B cell (primary cell): ENCODE measurements around the gene COX10. TPM values are rescaled to one million over a fixed set of nuclear protein-coding genes. Genes with fewer than 3 reads are reported as not detected.

Source experiments
- ATAC-seq: fragments of 200-7000 bp; cut with Tn5 transposase; one replicate; pipeline ENCODE4 v1.10.0; 2021; ENCODE audit warnings: low read depth, mild to moderate bottlenecking, moderate number of reproducible peaks, moderate library complexity
- CTCF ChIA-PET: fragments of 350-600 bp; sonication (Branson Sonifier 250); formaldehyde crosslinking; loops from one replicate; lab custom pipeline; 2021; ENCODE audit warnings: antibody characterized with exemption, inconsistent platforms; lab: Charles Lee
- POLR2A ChIA-PET: fragments of 350-600 bp; sonication (Branson Sonifier 250); formaldehyde crosslinking; loops from one replicate; lab custom pipeline; 2021; ENCODE audit warnings: antibody characterized with exemption; lab: Charles Lee
- DNase-seq: peaks from one replicate; pipeline ENCODE4 v3.0.0; 2013
- H2AFZ ChIP-seq: 2 replicates; pipeline ENCODE4 v1.6.1; 2012; ENCODE audit warnings: mild to moderate bottlenecking, low read depth, low read length; ENCODE audit not compliant: insufficient read depth, poor library complexity, severe bottlenecking
- H3K27ac ChIP-seq, 2 donors: 1 replicate in 1 of 2; 2 replicates in 1 of 2; pipeline ENCODE4 v1.5.1; 2012 to 2013; ENCODE audit warnings: low read length in 2 of 2, mild to moderate bottlenecking in 2 of 2, moderate library complexity in 1 of 2
- H3K27me3 ChIP-seq, 4 experiments: fragments of 200-600 bp in 1 of 4; sonication (generic) in 1 of 4; replicated peaks in 1 of 4; 1 replicate in 2 of 4; 2 replicates in 2 of 4; pipeline versions ENCODE4 v1.6.1 to v1.7.0; 2013 to 2016; ENCODE audit warnings: low read length in 3 of 4, mild to moderate bottlenecking in 2 of 4, mixed read lengths in 1 of 4, moderate library complexity in 1 of 4; ENCODE audit not compliant: insufficient read depth in 4 of 4, control insufficient read depth in 3 of 4; ENCODE audit errors: control extremely low read depth in 1 of 4
- H3K36me3 ChIP-seq, 2 experiments: replicated peaks in 1 of 2; 1 replicate in 1 of 2; 2 replicates in 1 of 2; pipeline versions ENCODE4 v1.6.1 to v1.7.1; 2013; ENCODE audit warnings: low read length in 1 of 2; ENCODE audit not compliant: insufficient read depth in 2 of 2, control insufficient read depth in 1 of 2; ENCODE audit errors: control extremely low read depth in 1 of 2, extremely low read depth in 1 of 2
- H3K4me1 ChIP-seq, 2 donors: fragments of 200-600 bp in 1 of 2; sonication (generic) in 1 of 2; 1 replicate in 1 of 2; 2 replicates in 1 of 2; pipeline versions ENCODE4 v1.5.1 to v1.6.1; 2013 to 2017; ENCODE audit warnings: low read length in 2 of 2; ENCODE audit not compliant: control insufficient read depth in 2 of 2, insufficient read depth in 2 of 2
- H3K4me2 ChIP-seq: replicated peaks from 2 replicates; pipeline ENCODE3; 2012; ENCODE audit warnings: mild to moderate bottlenecking, low read depth, low read length; ENCODE audit not compliant: poor library complexity, severe bottlenecking
- H3K4me3 ChIP-seq, 5 experiments: fragments of 200-600 bp in 1 of 5; sonication (generic) in 1 of 5; 1 replicate in 3 of 5; 2 replicates in 2 of 5; pipeline versions ENCODE4 v1.5.1 to v1.7.0; 2011 to 2016; ENCODE audit warnings: low read length in 4 of 5, mild to moderate bottlenecking in 4 of 5, low read depth in 2 of 5, control low read depth in 1 of 5, moderate library complexity in 1 of 5; ENCODE audit not compliant: insufficient read depth in 1 of 5; ENCODE audit errors: control extremely low read depth in 1 of 5, extremely low read depth in 1 of 5
- H3K79me2 ChIP-seq: fragments of 200-600 bp; sonication (generic); one replicate; pipeline ENCODE4 v1.6.0; 2016; ENCODE audit warnings: low read length; ENCODE audit not compliant: control insufficient read depth, insufficient read depth
- H3K9ac ChIP-seq: fragments of 200-600 bp; sonication (generic); 2 replicates; pipeline ENCODE4 v1.6.1; 2017; ENCODE audit warnings: mild to moderate bottlenecking, low read length, moderate library complexity
- H3K9me3 ChIP-seq, 3 donors: one replicate each; pipeline versions ENCODE4 v1.6.1 to v1.7.1; 2013; ENCODE audit warnings: low read length in 2 of 3; ENCODE audit not compliant: control insufficient read depth in 2 of 3, insufficient read depth in 1 of 3; ENCODE audit errors: control extremely low read depth in 1 of 3
- H4K20me1 ChIP-seq: 2 replicates; pipeline ENCODE4 v1.6.0; 2012; ENCODE audit warnings: mild to moderate bottlenecking, low read length; ENCODE audit not compliant: insufficient read depth, control insufficient read depth, poor library complexity, severe bottlenecking
- H3K27ac Mint-ChIP-seq: one replicate; pipeline ENCODE4 v1.8.0; 2021; ENCODE audit warnings: mixed read lengths
- H3K27me3 Mint-ChIP-seq: one replicate; pipeline ENCODE4 v1.8.0; 2021; ENCODE audit warnings: mixed read lengths
- H3K4me1 Mint-ChIP-seq: one replicate; pipeline ENCODE4 v1.8.0; 2021; ENCODE audit warnings: mixed read lengths
- H3K4me3 Mint-ChIP-seq: one replicate; pipeline ENCODE4 v1.8.0; 2021; ENCODE audit warnings: mixed read lengths
- H3K9me3 Mint-ChIP-seq: one replicate; pipeline ENCODE4 v1.8.0; 2022; ENCODE audit warnings: mixed read lengths; ENCODE audit not compliant: insufficient read depth
- EZH2 ChIP-seq: IDR thresholded peaks from 2 replicates; pipeline ENCODE4 v1.6.1; 2012; ENCODE audit warnings: borderline replicate concordance, low read depth, mild to moderate bottlenecking, moderate library complexity, low read length; ENCODE audit not compliant: insufficient read depth, poor library complexity, severe bottlenecking
- WGBS: methylation state at CpG from one replicate; pipeline ENCODE4 v1.1.5; 2013; ENCODE audit warnings: missing lambda C conversion rate; ENCODE audit not compliant: insufficient coverage; 5-methylcytosine and 5-hydroxymethylcytosine counted together
- intact Hi-C: fragments of 100-400 bp; cut with micrococcal nuclease; formaldehyde crosslinking; loops from one replicate; pipeline ENCODE4 v1.10.0; 2022
- polyA plus RNA-seq: library from polyadenylated mRNA; depleted of rRNA; stranded (reverse); fragments of >200 nt; gene quantifications from 2 replicates; pipeline ENCODE4 v1.2.3, GENCODE V29; 2012
- total RNA-seq, 2 donors: library from RNA; stranded (reverse); fragments of 120-200 nt in 1 of 2; gene quantifications; 1 replicate in 1 of 2; 2 replicates in 1 of 2; pipeline versions ENCODE4 v1.2.3 to v1.2.4, GENCODE V29; 2013 to 2022
- TF ChIP-seq, protein P1 (sequence below): fragments of 200-600 bp; IDR thresholded peaks from one replicate; pipeline ENCODE4 v1.8.0; 2022; ENCODE audit warnings: antibody characterized with exemption, mild to moderate bottlenecking

The COX10 gene
- total and polyA plus RNA-seq, 2 donors (not counting 1 experiment from before 2014, with no cell fraction given), result 21.8 to 23.3 TPM

DNA sequence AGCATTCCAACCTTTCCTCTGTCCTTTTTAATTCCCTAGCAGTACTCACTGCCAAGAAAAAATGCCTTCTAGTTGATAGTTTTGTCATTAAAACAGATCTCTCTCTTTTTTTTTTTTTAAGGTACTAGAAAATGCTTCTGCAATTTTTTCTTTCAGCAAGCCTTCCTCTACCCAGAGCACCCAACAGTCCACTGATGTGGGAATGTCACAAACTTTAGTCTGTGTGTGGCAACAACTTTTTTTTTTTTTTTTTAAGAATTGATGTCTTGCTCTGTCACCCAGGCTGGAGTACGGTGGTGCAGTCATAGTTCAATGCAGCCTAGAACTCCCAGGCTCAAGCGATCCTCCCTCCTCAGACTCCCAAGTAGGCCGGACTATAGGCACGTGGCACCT is 132.7 kb downstream of the COX10 start:
- Mint-ChIP-seq H3K9me3 (no peaks in the 10 kb centered on the region), H3K4me3 (no peak overlapping the region), H3K4me1 (no peaks in the 10 kb centered on the region), H3K27ac (no peak overlapping the region), H3K27me3 (peaks cover 8% of the 10 kb centered on the region)
- Histone ChIP-seq H3K27me3 (peaks cover 0 to 8% (median 1%) of the 10 kb centered on the region in 4 experiments), H4K20me1 (peaks cover 29% of the 10 kb centered on the region), H3K9ac (no peak overlapping the region), H3K36me3 (peaks cover 0 to 11% of the 10 kb centered on the region in 2 experiments), H3K79me2 (no peaks in the 10 kb centered on the region), H3K4me2 (no peak overlapping the region), H3K27ac (no peak overlapping the region), H2AFZ (no peak overlapping the region), H3K4me1 (no peaks in the 10 kb centered on the region), H3K9me3 (peaks cover 0 to 1% (median 0%) of the 10 kb centered on the region in 3 donors), H3K4me3 (no peak overlapping the region)
- intact Hi-C loops, result no loop called here
- no CpG with 5 or more reads among the region's 4 CpGs for WGBS
- TF ChIP-seq, protein P1, sequence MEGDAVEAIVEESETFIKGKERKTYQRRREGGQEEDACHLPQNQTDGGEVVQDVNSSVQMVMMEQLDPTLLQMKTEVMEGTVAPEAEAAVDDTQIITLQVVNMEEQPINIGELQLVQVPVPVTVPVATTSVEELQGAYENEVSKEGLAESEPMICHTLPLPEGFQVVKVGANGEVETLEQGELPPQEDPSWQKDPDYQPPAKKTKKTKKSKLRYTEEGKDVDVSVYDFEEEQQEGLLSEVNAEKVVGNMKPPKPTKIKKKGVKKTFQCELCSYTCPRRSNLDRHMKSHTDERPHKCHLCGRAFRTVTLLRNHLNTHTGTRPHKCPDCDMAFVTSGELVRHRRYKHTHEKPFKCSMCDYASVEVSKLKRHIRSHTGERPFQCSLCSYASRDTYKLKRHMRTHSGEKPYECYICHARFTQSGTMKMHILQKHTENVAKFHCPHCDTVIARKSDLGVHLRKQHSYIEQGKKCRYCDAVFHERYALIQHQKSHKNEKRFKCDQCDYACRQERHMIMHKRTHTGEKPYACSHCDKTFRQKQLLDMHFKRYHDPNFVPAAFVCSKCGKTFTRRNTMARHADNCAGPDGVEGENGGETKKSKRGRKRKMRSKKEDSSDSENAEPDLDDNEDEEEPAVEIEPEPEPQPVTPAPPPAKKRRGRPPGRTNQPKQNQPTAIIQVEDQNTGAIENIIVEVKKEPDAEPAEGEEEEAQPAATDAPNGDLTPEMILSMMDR, result no peak
- no peak for TF ChIP-seq EZH2
- DNase-seq (no peak), ATAC-seq (no peak)
- POLR2A ChIA-PET, result no interaction called here
- CTCF ChIA-PET, result no interaction called here

DNA sequence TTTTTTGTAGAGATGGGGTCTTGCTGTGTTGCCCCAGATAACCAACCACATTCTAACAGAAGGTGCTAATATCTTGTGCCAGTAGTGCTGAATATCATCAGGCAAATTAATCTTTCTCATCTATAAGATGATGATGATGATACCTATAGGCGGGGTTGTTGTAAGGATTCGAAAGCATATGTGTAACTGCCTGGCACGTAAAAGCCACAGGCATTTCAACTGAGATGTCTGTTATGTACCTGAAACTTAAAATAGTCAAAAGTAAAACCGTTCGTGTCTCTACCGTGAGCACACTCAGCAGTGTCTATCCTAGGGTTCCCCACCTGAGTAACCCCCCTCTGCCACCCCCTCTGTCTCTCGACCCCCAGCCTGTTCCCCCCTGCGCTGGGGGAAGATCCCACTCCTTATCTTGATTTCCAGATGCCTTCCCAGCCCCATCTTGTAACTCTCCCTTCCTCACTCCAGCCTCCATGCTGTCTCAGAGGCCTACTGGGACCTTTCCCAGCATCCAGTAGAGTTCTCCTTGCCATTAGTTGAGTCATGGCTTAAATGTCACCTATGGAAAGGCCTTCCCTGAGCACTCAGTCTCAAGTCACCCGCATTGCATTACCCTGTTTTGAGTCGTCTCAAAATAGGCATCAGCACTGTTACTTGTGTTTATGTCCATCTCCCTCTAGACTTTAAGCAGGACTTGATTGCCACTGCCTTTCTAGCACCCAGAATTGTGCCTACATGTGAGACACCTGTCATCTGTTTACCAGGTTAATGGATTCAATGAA is 133.3 kb downstream of the COX10 start:
- CTCF ChIA-PET, result no interaction called here
- Histone ChIP-seq H3K4me2 (no peak overlapping the region), H3K9ac (no peak overlapping the region), H3K79me2 (no peaks in the 10 kb centered on the region), H3K4me1 (no peaks in the 10 kb centered on the region), H3K4me3 (no peak overlapping the region), H3K36me3 (peaks cover 0 to 16% of the 10 kb centered on the region in 2 experiments), H3K27me3 (peaks cover 0 to 8% (median 1%) of the 10 kb centered on the region in 4 experiments), H3K27ac (no peak overlapping the region), H2AFZ (no peak overlapping the region), H4K20me1 (peaks cover 24% of the 10 kb centered on the region), H3K9me3 (peaks cover 0 to 1% (median 0%) of the 10 kb centered on the region in 3 donors)
- H3K9me3 Mint-ChIP-seq, result no peaks in the 10 kb centered on the region
- no peaks in the 10 kb centered on the region for H3K4me1 Mint-ChIP-seq
- DNase-seq, result no peak
- intact Hi-C loops, result no loop called here
- POLR2A ChIA-PET, result no interaction called here
- H3K27ac Mint-ChIP-seq, result no peak overlapping the region
- ATAC-seq, result no peak
- 91% methylated on average over 7 of the region's 10 CpGs for WGBS
- TF ChIP-seq EZH2, result no peak
- TF ChIP-seq, protein P1, result no peak
- no peak overlapping the region for H3K4me3 Mint-ChIP-seq
- H3K27me3 Mint-ChIP-seq, result peaks cover 5% of the 10 kb centered on the region
